ENCODE measurements around the gene RILPL1. TPM values are rescaled to one million over a fixed set of nuclear protein-coding genes. Genes with fewer than 3 reads are reported as not detected.
A peak's percentile ranks its signal among the peaks of the same experiment; 100 is the strongest.

Gene RILPL1
- total and polyA plus RNA-seq, 9 of the 15 experiments (the other 6 are each of a cell fraction or from before 2014, with no cell fraction given) = 0.25 to 10.6 (median 8.6) TPM

GRCh38 chr12:123457980-123458779 lies 75.3 kb downstream of the RILPL1 start, which contains the start of gene SNRNP35 (continued):
- TF ChIP-seq KLF1 (tag; IDR thresholded peaks at IDR 0.05) (no peak), IRF2 (CRISPR knock-in tag; IDR thresholded peaks at IDR 0.05) (no peak), HMGXB4 (CRISPR knock-in tag; IDR thresholded peaks at IDR 0.05) (peak; percentile 90), ZNF551 (CRISPR knock-in tag; IDR thresholded peaks at IDR 0.05) (no peak), ELF1 (tag; IDR thresholded peaks at IDR 0.05) (peak; percentile 83), POLR2H (tag; IDR thresholded peaks at IDR 0.05; ENCODE audit: low read depth) (peak; percentile 74), TOE1 (IDR thresholded peaks at IDR 0.05; ENCODE audit: borderline replicate concordance) (peak; percentile 67), TOE1 (CRISPR knock-in tag; IDR thresholded peaks at IDR 0.05; ENCODE audit: borderline replicate concordance, low read depth) (no peak), POLR2G (IDR thresholded peaks at IDR 0.05; ENCODE audit: low read depth, low read length) (peak; percentile 93), ZNF444 (CRISPR knock-in tag; IDR thresholded peaks at IDR 0.05) (no peak), GATAD2B (IDR thresholded peaks at IDR 0.05; ENCODE audit: borderline replicate concordance) (0 out of 2 replicates have a peak, but pooled peaks have one; percentile 32), MAFF (IDR thresholded peaks at IDR 0.05; ENCODE audit: low read length) (no peak), POLR2AphosphoS5 (IDR thresholded peaks at IDR 0.05; ENCODE audit: control insufficient read depth, insufficient read depth, low read depth, low read length) (peak; percentile 79), NBN (IDR thresholded peaks at IDR 0.05; ENCODE audit: low read depth) (peak; percentile 43), EGR1 (conservative IDR thresholded peaks at IDR 0.05) (peak; percentile 89), GABPA (tag; conservative IDR thresholded peaks at IDR 0.05; ENCODE audit: low read depth) (peak; percentile 85), RCOR1 (IDR thresholded peaks at IDR 0.05; ENCODE audit: borderline replicate concordance in 1 of 2, low read depth in 2 of 2, low read length in 2 of 2) (peak in 1 of 2 experiments; percentile 29; a peak in 1 of 4 replicates), KLF16 (IDR thresholded peaks at IDR 0.05) (no peak), HDAC3 (IDR thresholded peaks at IDR 0.05; ENCODE audit: borderline replicate concordance, partially characterized antibody) (peak; percentile 24), AFF1 (IDR thresholded peaks at IDR 0.05; ENCODE audit: low read depth in 1 of 2, partially characterized antibody in 2 of 2) (peak in 1 of 2 experiments; percentile 62), EHMT2 (IDR thresholded peaks at IDR 0.05) (no peak), THAP7 (CRISPR knock-in tag; IDR thresholded peaks at IDR 0.05) (no peak), HDAC6 (IDR thresholded peaks at IDR 0.05; ENCODE audit: low read depth, low read length) (no peak)

Measured in K562 (cell line).